Skin of body (tissue), 2 donors: ENCODE measurements around the gene PDE4C. TPM values are rescaled to one million over a fixed set of nuclear protein-coding genes. Genes with fewer than 3 reads are reported as not detected.
"Not testable (repeated sequence)": the region's sequence is repeated elsewhere in the genome, so short reads cannot be mapped to it uniquely, and the experiment has no call there.

Source experiments
- DNase-seq: peaks from one replicate; lab custom pipeline; 2025; lab: John Stamatoyannopoulos, UW
- total RNA-seq: library from RNA; depleted of rRNA; stranded (reverse); fragments of >200 nt; gene quantifications from one replicate; pipeline ENCODE4 v1.2.3, GENCODE V29; 2014

The PDE4C gene
- total RNA-seq, 1 donor from 2014 or later: 0.49 TPM

DNA sequence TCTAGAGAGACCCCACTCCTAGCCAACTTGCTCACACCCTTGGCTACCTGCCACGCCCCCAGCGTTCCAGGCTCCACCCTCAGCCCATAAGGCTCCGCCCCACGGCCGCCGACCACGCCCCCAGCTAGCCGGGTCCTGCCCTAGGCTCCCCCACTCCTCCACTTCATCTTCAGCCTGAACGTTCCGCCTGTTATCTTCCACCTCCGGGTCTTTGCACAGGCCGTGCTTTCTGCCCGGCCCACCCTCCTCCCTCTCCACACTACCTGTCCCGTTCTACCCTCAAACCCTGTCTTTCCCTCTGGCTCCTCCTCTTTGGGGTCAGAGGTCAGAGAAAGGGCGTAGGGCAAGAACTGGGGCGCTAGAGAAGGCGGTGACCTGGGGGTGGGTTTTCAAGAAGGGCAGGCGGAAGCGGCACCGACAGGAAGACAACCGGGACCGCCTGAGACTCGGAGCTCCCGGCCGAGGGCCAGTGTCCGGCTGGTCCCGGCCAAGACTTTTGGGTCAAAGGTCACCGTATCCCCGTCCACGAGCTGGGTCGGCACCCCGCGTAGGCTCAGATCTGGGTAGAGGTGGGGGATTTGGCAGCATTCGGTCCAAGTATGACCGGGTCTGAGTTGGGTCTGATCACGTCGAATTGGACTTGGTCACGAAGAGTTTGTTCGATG is 2.2 kb downstream of the PDE4C start:
- no peak for DNase-seq

DNA sequence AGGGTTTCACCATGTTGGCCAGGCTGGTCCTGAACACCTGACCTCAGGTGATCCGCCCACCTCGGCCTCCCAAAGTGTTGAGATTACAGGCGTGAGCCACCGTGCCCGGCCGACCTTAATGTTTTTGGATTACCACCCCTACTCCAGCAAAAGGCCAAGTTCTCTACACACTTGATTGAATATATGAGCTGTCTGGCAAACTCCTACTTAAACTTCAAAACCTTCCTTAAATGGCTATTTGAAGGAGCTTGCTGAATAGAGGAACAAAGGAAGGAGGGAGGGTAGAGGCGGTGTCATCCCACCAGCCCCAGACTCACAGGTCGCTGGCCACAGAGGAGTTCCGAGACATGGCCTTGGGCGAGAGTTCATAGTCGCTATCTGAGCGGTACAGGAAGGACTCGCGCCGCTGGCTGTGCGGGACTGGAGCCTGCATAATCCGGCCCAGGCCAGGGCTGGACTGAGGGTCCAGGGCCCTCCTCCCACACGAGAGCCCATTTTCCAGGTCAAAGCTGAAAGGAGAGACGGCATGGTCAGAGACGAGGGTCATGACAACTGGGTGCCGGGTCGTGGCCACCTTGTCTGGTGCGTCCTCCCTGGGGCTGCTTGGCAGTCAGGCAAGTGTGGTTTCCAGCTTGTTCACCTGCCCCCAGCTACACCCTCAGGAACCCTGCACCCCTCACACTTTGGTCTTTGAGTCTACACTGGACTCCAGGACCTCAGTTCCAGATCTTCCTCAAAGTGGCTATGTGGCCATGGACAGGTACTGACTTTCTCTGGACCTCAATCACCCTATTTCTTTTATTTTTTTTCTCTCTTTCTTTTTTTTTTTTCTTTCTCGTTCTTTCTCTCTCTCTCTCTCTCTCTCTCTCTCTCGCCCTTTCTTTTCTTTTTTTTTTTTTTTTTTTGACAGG is 4.2 kb downstream of the PDE4C start:
- DNase-seq: no peak

DNA sequence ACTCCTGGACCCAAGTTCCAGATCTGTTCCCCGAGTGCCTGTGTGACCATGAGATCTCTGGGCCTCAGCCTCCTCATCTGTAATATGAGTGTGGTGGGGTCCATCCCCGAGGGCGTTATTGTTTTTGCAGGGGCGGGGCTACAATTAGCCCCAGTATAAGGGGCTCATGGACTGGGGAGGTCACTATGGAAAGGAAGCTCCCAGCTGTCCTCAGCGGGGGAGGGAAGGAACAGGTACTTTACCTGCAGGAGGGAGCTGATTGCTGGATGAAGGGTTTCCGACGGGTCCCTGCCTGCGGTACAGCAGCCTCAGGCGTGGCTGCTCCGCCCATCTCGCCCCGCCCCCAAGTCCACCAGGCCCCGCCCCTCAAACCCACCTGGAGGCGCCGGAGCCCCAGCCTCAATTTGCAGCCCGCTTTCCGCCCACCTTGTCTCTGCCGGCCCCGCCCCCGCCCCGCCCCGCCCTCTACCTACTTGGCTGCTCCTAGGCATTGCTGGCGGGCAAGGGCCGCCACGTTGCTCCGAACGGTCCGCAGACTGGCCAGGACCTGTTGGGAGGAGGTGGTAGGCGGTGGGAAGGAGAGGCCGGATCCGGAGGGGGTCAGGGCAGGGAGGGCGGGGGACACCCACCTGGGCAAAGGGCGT is 5.5 kb downstream of the PDE4C start:
- DNase-seq: no peak

DNA sequence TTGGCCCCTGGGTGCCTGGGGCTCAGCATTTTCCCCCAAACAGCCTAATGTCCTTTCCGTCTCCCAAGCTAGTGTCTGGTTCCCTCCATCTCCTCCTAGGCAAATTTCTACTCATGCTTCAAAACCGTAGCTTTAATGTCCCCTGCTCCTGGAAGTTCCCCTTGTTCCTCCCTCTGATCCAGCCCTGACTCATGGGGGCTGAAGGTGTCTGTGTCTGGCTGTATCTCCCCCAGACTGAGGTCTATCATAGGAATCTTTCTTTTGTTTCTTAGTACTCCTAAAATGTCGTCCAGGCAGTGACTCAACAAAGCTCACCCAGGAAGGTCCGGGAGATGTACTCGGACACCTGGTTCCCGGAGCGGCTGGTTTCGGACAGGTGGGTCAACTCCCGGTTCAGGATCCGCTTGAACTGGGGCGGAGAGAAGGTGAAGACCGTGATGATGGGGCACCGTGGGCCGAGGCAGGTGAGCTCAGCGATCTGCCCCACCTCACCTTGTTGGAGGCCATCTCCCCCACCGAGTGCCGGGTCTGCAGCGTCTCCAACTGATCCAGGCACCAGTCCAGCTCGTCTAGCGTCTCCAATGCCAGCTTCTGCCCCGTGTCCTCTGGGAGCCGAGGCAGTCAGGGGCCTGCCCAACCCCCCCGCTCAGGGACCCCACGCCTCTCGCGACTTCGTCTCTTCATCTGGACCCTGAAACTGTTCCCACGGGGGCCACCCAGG is 6.2 kb downstream of the PDE4C start:
- no peak for DNase-seq

DNA sequence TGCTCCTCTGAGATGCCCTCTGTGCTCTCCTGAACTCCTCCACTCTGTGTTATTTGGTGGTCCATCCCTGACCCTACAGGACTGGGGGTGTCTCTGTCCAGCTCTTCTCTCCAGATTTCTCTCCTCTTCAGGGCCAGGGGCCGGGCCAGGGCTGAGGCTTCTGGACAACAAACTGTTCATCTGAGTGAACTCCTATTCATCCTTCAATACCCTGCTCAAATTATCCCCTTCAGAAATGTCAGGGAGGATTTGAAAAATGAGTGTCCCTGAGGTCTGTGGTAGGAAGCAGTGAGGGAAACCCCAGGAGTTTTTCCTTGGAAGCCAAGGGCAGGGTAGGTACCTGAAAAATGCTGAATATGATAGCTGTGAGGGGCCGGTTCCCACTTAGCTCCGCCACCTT is 7.6 kb downstream of the PDE4C start:
- no peak for DNase-seq

DNA sequence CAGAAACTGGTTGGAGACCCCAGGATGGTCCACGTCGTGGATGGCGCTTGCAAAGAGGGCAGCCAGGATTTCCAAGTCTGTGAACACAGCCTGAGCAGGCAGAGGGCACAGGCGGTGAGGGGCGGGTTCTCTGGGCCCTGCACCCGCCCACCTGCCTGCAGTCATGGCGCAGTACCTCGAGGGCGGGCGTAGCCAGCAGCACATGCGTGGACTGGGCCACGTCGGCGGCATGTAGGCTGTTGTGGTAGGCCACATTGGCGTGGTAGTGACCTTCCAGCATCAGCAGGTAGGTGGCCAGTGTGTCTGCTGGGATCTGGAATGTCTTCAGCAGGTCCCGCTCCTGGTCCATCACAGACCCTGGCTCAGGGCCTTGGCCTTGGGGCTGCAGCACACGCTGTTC is 8.1 kb downstream of the PDE4C start:
- no peak for DNase-seq

DNA sequence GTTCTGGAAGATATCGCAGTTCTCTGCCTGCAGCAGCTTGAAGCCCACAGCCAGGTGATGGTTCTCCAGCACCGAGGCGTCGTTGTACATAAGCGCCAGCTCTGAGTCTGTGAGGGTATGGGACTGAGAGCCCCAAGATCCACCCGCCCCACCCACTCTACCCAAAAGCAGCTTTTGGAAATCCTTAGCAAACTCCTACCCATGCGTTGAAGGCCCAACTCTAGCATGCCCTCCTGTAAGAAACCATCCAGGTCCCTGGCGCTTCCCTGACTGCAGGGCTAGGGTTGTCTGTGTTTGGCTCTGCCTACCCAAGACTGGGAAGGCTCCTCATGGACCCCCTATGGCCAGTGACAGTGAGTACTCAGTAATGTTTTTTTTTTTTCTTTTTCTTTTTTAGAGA is 9.4 kb downstream of the PDE4C start:
- DNase-seq: no peak

DNA sequence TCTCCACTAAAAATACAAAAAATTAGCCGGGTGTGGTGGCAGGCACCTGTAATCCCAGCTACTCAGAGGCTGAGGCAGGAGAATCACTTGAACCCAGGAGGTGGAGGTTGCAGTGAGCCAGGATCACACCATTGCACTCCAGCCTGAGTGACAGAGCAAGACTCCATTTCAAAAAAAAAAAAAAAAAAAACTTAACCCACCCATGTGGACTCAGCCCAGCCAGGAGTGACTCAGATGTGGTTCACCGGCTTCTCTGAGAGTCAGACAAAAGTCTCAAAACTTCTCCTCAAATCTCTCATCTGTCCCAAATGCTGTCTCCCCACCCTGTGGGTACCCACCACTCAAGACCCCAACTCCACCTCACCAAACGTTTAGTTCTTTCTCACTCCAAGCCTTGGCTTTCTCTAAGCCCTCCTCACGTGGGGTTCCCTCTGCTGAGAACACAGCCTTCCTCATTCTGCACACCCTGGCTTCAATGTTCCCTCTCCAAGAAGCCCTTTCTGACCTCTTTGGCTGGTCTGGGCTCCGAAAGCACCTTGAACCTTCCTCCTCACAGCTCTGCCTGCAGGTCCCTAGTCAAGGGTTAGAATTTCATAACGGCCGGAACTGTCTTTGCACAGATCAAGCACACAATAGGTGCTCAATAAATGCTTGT is 11.3 kb downstream of the PDE4C start:
- DNase-seq: no peak

DNA sequence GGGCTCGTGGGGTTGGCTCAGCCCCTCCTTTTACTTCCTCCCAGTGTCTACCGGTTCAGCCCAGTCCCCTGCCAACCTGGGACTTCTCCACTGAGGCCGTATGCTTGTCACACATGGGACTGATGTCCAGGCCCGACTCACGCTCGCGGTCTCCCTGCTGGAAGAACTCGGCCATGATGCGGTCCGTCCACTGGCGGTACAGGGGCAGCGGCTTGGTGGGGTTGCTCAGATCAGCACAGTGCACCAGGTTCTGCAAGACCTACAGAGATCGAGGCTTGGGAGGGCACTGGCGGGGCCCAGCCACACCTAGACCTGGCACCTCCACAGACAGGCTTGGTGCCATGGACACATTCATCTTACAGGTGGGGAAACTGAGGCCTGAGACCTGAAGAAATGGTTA is 14.6 kb downstream of the PDE4C start:
- DNase-seq: no peak

DNA sequence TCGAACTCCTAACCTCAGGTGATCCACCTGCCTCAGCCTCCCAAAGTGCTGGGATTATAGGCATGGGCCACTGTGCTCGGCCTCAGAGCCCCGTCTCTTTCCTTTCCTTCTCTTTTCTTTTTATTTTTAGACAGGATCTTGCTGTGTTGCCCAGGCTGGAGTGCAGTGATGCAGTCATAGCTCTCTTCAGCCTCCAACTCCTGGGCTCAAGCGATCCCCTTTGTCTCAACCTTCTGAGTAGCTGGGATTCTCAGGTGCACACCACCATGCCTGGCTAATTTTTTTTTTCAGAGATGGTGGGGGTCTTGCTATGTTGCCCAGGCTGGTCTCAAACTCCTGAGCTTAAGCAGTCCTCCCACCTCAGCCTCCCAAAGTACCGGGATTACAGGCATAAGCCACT is 16.3 kb downstream of the PDE4C start:
- not testable (repeated sequence) for DNase-seq

DNA sequence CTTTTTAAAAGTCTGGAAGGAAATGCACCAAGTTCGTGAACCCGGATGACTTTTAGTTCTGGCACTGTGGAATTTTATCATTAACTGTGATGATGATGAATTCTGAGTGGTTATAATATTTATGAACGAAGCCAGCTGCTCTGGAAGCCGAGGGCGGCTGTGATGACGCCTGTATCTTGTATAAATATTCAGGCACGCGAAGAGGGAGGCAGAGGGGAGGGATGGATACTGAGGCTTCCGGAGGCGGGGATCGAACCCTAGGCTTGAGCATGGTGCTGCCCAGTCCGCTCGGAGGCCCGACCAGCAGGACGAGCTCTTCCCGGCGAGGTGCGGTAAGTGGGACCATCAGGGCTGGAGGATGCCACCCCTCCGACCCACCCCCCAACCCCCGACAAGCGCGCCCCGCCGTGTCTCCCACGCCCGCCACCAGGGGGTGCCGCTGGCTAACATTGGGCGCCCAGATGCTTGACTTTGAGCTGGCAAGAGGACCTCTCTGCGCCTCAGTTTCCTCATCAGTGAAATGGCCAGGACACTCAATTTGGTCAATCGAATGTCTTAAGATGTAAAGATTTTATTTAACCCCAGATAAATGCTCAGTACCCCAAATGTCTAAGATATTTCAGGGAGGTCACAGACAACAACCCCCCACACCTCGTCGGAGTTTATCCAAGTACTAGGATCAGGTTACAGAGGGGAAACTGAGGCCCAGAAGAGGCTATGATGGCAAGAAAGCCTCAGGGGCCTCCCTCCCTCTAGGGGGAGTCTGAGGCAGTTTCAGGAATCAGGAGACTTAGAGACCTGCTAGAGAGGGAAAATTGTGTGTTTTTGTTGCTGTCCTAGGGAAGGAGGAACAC is 17.9 kb downstream of the PDE4C start:
- peak; percentile 21 for DNase-seq

DNA sequence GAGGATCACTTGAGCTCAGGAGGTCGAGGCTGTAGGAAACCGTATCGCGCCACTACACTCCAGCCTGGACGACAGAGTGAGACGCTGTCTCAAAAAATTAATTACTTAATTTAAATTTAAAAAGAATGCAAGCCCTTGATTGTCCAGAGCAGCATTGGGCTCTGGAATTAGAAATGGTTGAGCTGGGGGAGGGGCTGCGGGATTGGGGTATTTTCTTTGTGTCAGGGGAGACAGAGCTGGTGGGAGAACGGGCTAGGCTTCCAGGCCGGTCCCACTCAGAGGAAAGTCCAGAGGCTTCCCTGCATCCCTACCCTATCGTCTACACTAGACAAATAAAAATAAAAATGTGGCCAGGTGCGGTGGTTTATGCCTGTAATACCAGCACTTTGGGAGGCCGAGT is 20.2 kb downstream of the PDE4C start:
- no peak for DNase-seq

DNA sequence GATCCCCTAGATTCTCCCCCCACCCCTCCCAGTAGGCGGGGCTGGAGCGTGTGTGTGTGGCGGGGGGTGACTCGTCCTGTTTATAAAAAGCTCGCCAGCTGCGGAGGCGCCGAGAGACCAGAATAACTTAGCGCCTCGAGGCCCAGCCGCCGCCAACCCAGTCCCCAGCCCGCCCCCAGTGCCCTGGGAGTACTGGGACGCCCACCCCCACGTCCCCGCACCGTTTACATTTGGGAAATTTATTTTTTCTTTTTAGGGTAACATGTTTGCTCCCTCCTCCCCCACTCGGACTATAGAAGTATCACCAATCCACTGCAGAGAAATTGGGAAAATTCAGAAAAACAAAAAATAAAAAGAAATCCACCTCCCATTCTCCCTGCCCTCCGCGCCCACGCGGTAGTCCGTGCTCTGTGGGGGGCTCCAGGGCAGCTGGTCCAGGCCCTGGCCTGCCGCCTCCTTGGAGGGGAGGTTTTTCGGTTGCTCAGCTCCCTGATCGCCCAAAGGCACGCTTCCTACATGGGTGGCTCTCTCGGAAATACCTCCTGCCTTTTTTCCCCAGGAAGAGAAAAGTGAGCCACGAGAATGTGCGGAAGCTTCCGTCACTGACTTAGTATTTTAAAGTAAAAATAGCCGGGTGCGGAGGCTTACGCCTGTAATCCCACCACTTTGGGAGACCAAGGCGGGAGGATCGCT is 20.9 kb downstream of the PDE4C start:
- DNase-seq: peak; percentile 54

DNA sequence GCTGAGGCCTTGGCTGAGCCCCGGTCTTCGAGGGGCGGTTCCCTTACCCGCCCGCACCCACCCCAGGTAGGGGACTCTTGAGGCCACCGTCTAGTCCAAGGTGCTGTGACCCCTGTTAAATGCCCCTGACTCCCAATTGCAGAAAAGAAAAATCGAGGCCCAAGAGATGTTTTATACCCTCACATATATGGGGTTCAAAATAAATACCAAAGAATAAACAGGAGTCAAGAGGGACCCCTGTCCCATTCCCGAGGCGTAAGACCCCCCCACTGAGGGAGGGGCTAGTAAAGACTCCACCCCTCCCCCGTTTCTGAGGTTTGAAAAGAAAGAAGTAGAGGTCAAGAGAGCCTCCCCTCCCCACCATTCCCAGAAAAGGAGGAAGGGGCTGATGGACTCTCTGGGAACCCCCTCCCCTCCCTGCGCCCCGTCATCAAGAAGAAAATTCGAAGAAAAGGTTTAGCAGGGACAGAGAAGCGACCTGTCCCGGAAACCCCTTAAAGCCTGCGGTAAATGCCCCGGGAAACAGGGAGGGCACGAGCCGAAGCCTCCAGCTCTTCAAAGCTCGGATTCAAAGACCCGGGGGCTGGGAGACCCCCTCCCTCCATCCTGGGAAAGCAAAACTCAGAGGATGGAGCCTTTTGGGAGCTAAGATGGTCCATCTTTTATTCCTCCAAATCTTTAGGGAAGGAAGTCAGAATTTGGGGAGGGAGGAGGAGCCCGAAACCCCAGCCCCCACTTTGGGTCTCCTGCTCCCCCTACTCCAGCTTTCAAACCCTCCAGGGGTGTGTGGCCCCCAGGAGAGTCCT is 21.6 kb downstream of the PDE4C start:
- peak; percentile 83 for DNase-seq

DNA sequence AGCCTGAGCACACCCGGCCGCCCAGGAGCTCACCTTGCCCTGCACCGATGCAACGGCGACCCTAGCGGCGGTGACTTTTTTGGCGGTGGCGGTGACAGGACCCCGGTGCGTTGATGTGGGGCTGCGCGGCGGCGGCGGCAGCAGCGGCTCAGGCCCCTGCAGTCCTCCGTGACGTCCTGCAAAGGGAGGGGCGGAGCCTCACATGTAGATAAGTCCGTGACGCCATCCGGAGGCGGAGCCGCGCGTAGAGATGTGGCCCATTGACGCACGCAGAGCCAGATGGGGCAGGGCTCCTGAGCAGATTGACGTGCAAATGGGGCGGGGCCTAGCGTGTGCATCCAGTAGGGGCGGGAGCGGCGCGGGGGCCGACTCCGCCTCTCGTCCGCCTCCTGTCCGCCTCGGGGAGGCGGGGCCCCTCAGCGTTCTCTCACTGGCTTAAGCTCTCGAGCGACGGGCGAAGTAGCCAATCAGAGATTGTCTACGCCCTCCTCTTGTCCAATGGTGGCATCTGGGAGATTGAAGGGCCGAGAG is 22.3 kb downstream of the PDE4C start, which contains the start of gene RAB3A:
TSS of gene RAB3A (minus strand) at position 180 of the 531 bp plus-strand sequence. CDS start 1,302 bp downstream, outside the sequence.
- DNase-seq: peak; percentile 100

DNA sequence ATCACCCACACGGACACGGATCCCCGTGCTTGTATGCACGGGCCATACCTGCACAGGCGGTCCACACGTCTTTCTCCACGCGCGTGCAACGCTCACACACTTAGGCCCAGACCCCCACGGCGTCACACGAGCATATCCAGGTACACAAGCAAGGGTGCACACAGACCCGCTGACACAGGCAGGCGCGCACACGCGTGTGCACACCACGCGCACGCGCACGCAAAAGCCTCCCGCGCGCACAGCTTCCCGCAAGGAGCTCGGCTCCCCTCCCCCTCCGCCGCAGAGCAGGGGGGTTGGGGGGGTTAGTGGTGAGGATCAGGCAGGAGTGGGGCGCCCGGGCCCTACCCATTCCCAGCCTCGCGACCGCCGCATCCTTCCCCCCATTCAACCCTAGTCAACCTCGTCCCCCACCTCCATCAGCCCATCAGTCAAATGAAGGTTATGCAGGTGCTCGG is 22.8 kb downstream of the PDE4C start:
- no peak for DNase-seq

DNA sequence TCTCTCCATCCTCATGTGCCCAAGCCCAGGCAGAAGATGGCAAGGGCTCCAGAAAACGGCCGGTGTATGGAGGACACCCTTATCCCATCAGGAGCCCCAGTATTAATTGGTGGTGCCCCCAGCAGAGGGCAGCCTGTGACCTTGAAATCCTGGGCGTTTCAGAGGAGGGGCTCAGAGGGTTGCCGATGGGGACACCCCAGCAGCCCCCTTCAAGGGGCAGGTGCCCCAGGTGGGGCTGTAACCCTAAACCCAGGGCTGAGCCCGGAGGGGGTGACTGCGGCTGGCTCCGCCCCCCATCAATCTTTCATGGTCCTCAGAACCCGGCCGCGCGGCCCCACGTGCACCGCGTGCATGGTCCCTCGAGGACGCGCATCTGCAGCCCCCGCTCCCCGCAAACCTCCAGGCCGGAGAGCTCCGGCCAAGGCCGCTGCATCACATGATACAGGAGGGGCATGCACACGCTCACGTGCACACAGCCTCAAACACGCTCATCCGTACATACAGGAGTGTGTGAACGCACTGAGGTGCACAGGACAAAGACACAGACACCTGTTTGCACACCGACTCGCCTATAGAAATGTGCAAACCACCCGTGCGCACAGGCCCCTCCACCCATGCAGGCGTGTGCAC is 23.3 kb downstream of the PDE4C start:
- no peak for DNase-seq

DNA sequence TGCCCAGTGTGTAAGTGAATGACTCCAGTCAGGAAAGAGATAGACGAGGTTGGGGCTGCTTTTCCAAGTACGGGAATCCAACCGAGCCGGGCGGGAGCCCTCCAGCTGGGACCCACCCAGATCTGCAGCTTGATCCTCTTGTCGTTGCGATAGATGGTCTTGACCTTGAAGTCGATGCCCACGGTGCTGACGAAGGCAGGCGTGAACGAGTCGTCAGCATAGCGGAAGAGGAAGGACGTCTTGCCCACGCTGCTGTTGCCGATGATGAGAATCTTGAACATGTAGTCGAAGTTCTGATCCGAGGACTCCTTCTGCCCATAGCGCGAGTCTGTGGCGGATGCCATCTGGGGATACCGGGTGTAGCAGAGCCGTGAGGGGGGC is 23.9 kb downstream of the PDE4C start:
- no peak for DNase-seq
